GM19238 (cell line): ENCODE data around the gene CDH4.

Experiments
- DNase-seq: peaks from one replicate; pipeline ENCODE4 v3.0.0; 2011; ENCODE audit warnings: low spot score; ENCODE audit not compliant: insufficient read length

The CDH4 gene

GRCh38 chr20:61745397-61746146 is 493.5 kb downstream of the CDH4 start:
- no peak for DNase-seq

GRCh38 chr20:61746147-61746646 is 494.1 kb downstream of the CDH4 start:
- no peak for DNase-seq

- no peak for DNase-seq
Measured at GRCh38 chr20:61746781-61747180, 494.7 kb downstream of the CDH4 start.

GRCh38 chr20:61748376-61748775 is 496.3 kb downstream of the CDH4 start:
- DNase-seq, result no peak

GRCh38 chr20:61749406-61750075 is 497.5 kb downstream of the CDH4 start:
- DNase-seq, result no peak

GRCh38 chr20:61750093-61750492 is 498.0 kb downstream of the CDH4 start:
- DNase-seq, result no peak

- DNase-seq, result no peak
Measured at GRCh38 chr20:61752576-61752975, 500.5 kb downstream of the CDH4 start.

GRCh38 chr20:61753316-61753942 is 501.4 kb downstream of the CDH4 start:
- DNase-seq, result no peak

GRCh38 chr20:61753987-61754956 is 502.2 kb downstream of the CDH4 start:
- DNase-seq, result no peak

- no peak for DNase-seq
Measured at GRCh38 chr20:61754976-61755778, 503.1 kb downstream of the CDH4 start.

- DNase-seq, result no peak
Measured at GRCh38 chr20:61755971-61756845, 504.1 kb downstream of the CDH4 start.

- no peak for DNase-seq
Measured at GRCh38 chr20:61756966-61757677, 505.1 kb downstream of the CDH4 start.

- DNase-seq, result no peak
Measured at GRCh38 chr20:61757678-61758563, 505.9 kb downstream of the CDH4 start.

- no peak for DNase-seq
Measured at GRCh38 chr20:61758564-61759200, 506.6 kb downstream of the CDH4 start.

GRCh38 chr20:61759286-61760065 is 507.4 kb downstream of the CDH4 start:
- no peak for DNase-seq

- DNase-seq, result no peak
Measured at GRCh38 chr20:61760321-61760720, 508.3 kb downstream of the CDH4 start.
